Smooth muscle cell (in vitro differentiated cells): ENCODE results near the gene TEAD4. TPM values are rescaled to one million over a fixed set of nuclear protein-coding genes. Genes with fewer than 3 reads are reported as not detected.

ENCODE experiments used
- DNase-seq: peaks from one replicate; lab custom pipeline; 2025; ENCODE audit not compliant: unreplicated experiment; lab: John Stamatoyannopoulos, UW
- H2AFZ ChIP-seq: fragments of 200-600 bp; sonication (generic); 2 replicates; pipeline ENCODE4 v1.6.0; 2016; ENCODE audit warnings: antibody characterized with exemption, low read depth, mild to moderate bottlenecking
- H3F3A ChIP-seq: fragments of 200-600 bp; sonication (generic); 2 replicates; pipeline ENCODE4 v1.6.0; 2017; ENCODE audit warnings: antibody characterized with exemption, low read depth
- H3K27ac ChIP-seq: fragments of 200-600 bp; sonication (generic); 2 replicates; pipeline ENCODE4 v1.5.1; 2016; ENCODE audit warnings: low read depth, mild to moderate bottlenecking
- H3K27me3 ChIP-seq: fragments of 200-600 bp; sonication (generic); 2 replicates; pipeline ENCODE4 v1.6.1; 2016; ENCODE audit warnings: low read depth, mild to moderate bottlenecking
- H3K36me3 ChIP-seq: fragments of 200-600 bp; sonication (generic); 2 replicates; pipeline ENCODE4 v1.5.1; 2016; ENCODE audit warnings: low read depth
- H3K4me1 ChIP-seq: fragments of 200-600 bp; sonication (generic); 2 replicates; pipeline ENCODE4 v1.5.1; 2016; ENCODE audit warnings: low read depth
- H3K4me2 ChIP-seq: fragments of 200-600 bp; sonication (generic); 2 replicates; pipeline ENCODE4 v1.6.0; 2016; ENCODE audit warnings: mild to moderate bottlenecking
- H3K4me3 ChIP-seq: fragments of 200-600 bp; sonication (generic); 2 replicates; pipeline ENCODE4 v1.5.1; 2016; ENCODE audit warnings: mild to moderate bottlenecking
- H3K79me2 ChIP-seq: fragments of 200-600 bp; sonication (generic); 2 replicates; pipeline ENCODE4 v1.6.0; 2016; ENCODE audit warnings: low read depth, mild to moderate bottlenecking
- H3K9ac ChIP-seq: fragments of 200-600 bp; sonication (generic); 2 replicates; pipeline ENCODE4 v1.6.0; 2016; ENCODE audit warnings: low read depth
- H3K9me3 ChIP-seq: fragments of 200-600 bp; sonication (generic); replicated peaks from 2 replicates; pipeline ENCODE4 v1.5.1; 2016; ENCODE audit warnings: low read depth
- H4K20me1 ChIP-seq: fragments of 200-600 bp; sonication (generic); 2 replicates; pipeline ENCODE4 v1.6.0; 2016; ENCODE audit warnings: low read depth
- WGBS: methylation state at CpG from one replicate; pipeline ENCODE4 v1.1.7; 2016; ENCODE audit warnings: low lambda C conversion rate; 5-methylcytosine and 5-hydroxymethylcytosine counted together
- polyA plus RNA-seq: library from polyadenylated mRNA; unstranded; fragments of >200 nt; fragmentation: Nextera tagmentation; extraction: Ambion mirVana; gene quantifications from 2 replicates; pipeline ENCODE4 v1.2.1, GENCODE V29; 2016
- total RNA-seq: library from RNA; depleted of rRNA; stranded (reverse); fragments of >200 nt; gene quantifications from 2 replicates; pipeline ENCODE4 v1.2.3, GENCODE V29; 2014
- TF ChIP-seq, protein P1 (sequence below): fragments of 200-600 bp; sonication (generic); IDR thresholded peaks from 2 replicates; pipeline ENCODE4 v1.5.1; 2017; ENCODE audit warnings: borderline replicate concordance, mild to moderate bottlenecking, antibody characterized with exemption; ENCODE audit not compliant: insufficient read depth, poor library complexity, severe bottlenecking

TEAD4 gene
- total and polyA plus RNA-seq, 2 experiments from 2014 or later: 12.0 to 14.3 TPM

DNA sequence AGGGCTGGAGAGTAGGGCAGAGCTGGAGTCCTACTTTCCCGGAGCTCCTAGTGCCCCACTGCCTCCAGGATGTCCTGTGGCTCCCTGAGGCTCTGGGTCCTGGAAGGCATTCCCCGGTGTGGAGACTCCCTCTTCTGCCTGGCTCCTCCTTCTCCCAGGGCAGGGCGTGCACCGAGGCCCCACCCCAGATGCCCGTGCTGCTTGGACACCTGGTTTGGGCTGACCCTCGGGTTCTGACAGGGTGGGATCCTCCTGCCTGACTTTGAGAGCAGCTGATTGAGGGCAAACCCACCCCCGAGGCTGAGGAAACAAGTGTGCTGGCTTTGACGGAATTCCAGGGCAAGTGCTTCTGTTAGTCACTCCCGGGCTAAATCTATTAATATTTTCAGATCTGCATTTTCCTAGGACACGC, 15.4 kb downstream of the TEAD4 start:
- H3K79me2 ChIP-seq: no peaks in the 10 kb centered on the region
- H2AFZ ChIP-seq: no peak overlapping the region
- peaks cover 36% of the 10 kb centered on the region for H4K20me1 ChIP-seq
- no peak overlapping the region for H3K9ac ChIP-seq
- H3K36me3 ChIP-seq: no peaks in the 10 kb centered on the region
- no peaks in the 10 kb centered on the region for H3K9me3 ChIP-seq
- TF ChIP-seq, protein P1, sequence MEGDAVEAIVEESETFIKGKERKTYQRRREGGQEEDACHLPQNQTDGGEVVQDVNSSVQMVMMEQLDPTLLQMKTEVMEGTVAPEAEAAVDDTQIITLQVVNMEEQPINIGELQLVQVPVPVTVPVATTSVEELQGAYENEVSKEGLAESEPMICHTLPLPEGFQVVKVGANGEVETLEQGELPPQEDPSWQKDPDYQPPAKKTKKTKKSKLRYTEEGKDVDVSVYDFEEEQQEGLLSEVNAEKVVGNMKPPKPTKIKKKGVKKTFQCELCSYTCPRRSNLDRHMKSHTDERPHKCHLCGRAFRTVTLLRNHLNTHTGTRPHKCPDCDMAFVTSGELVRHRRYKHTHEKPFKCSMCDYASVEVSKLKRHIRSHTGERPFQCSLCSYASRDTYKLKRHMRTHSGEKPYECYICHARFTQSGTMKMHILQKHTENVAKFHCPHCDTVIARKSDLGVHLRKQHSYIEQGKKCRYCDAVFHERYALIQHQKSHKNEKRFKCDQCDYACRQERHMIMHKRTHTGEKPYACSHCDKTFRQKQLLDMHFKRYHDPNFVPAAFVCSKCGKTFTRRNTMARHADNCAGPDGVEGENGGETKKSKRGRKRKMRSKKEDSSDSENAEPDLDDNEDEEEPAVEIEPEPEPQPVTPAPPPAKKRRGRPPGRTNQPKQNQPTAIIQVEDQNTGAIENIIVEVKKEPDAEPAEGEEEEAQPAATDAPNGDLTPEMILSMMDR: no peak
- H3K4me3 ChIP-seq: no peak overlapping the region
- H3K27ac ChIP-seq: no peak overlapping the region
- H3K27me3 ChIP-seq: no peaks in the 10 kb centered on the region
- DNase-seq: no peak
- 65% methylated on average over 10 of the region's 10 CpGs for WGBS
- H3K4me1 ChIP-seq: peaks cover 5% of the 10 kb centered on the region
- no peak overlapping the region for H3K4me2 ChIP-seq
- no peaks in the 10 kb centered on the region for H3F3A ChIP-seq

DNA sequence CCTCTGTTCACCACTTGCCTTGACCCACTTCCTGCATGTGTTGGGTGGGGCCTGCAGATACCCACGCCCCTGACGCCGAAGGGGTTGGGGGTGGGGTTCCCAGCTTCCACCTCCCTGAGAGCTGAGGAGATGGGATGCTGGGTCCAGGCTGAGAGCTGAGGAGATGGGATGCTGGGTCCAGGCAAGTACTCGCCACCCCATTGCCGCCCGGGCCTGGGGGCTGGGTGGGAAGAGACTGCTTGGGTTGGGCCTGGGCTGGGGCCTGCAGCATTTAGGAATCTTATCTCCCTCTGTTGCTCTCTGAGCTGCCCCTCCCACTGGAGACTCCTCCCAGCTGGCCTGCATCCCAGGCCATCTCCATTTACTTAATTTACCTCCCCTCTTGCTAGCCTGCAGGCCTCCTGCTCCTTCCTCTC, 17.4 kb downstream of the TEAD4 start:
- TF ChIP-seq, protein P1: no peak
- Histone ChIP-seq H3F3A (no peaks in the 10 kb centered on the region), H4K20me1 (peaks cover 47% of the 10 kb centered on the region), H3K36me3 (no peaks in the 10 kb centered on the region), H2AFZ (no peak overlapping the region), H3K27me3 (no peaks in the 10 kb centered on the region), H3K79me2 (no peaks in the 10 kb centered on the region), H3K4me3 (no peak overlapping the region), H3K9me3 (no peaks in the 10 kb centered on the region), H3K4me2 (no peak overlapping the region), H3K27ac (no peak overlapping the region), H3K4me1 (peaks cover 5% of the 10 kb centered on the region), H3K9ac (no peak overlapping the region)
- 70% methylated on average over 4 of the region's 6 CpGs for WGBS
- DNase-seq: no peak

DNA sequence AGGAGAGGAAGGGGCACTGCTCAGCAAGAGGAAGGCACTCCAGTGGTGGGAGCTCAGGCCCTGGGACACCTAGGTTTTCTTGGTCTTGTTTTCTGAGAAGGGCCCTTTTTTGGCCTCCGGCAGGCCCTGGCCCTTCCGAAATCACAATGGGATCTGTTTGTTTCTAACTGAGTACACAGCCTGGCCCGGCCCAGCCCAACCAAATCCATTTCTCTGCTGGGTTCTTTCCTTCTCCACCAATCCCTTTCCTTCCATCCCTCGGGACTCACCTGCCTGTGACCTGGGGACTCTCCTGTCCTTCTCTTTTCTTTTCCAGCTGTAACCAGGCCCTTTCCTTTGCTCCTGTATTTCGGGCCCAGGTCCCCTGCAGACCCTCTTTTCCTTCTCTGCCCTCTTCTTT, 18.6 kb downstream of the TEAD4 start:
- H3K9ac ChIP-seq: no peak overlapping the region
- no peaks in the 10 kb centered on the region for H3K79me2 ChIP-seq
- TF ChIP-seq, protein P1: no peak
- H3K36me3 ChIP-seq: no peaks in the 10 kb centered on the region
- no peak overlapping the region for H3K27ac ChIP-seq
- no peak overlapping the region for H3K4me3 ChIP-seq
- H3K27me3 ChIP-seq: no peaks in the 10 kb centered on the region
- peaks cover 55% of the 10 kb centered on the region for H4K20me1 ChIP-seq
- H3K9me3 ChIP-seq: no peaks in the 10 kb centered on the region
- H3F3A ChIP-seq: no peaks in the 10 kb centered on the region
- no peak overlapping the region for H2AFZ ChIP-seq
- no peak overlapping the region for H3K4me2 ChIP-seq
- H3K4me1 ChIP-seq: peaks cover 5% of the 10 kb centered on the region
- DNase-seq: no peak
- WGBS: 84% methylated on average over 5 of the region's 5 CpGs

DNA sequence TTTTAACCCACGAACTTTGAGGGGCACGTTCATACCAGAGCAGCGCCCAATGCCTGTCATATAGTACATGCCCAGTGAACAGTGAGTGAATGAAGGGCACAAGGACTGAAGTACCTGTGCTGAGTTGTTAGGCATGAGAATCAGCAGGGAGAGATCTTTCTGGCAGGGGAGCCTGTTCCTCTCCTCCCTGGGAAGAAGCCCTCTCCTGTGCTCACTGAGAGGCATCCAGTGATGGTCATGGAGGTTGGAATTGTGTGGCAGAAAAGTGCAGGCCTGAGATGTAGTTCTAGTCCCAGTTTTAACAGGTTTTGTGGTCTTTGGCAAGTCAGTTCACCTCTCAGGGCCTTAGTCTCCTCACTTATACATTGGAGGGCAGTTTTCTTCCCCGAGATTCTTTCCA, 20.6 kb downstream of the TEAD4 start:
- DNase-seq: no peak
- H4K20me1 ChIP-seq: peaks cover 46% of the 10 kb centered on the region
- H3K27ac ChIP-seq: no peak overlapping the region
- H3K9me3 ChIP-seq: no peaks in the 10 kb centered on the region
- H3K4me3 ChIP-seq: no peak overlapping the region
- peaks cover 5% of the 10 kb centered on the region for H3K4me1 ChIP-seq
- H3F3A ChIP-seq: no peaks in the 10 kb centered on the region
- no peak overlapping the region for H3K4me2 ChIP-seq
- H3K36me3 ChIP-seq: no peaks in the 10 kb centered on the region
- H3K9ac ChIP-seq: no peak overlapping the region
- WGBS: 96% methylated on average over 4 of the region's 4 CpGs
- H3K79me2 ChIP-seq: no peaks in the 10 kb centered on the region
- TF ChIP-seq, protein P1: no peak
- H3K27me3 ChIP-seq: no peaks in the 10 kb centered on the region
- no peak overlapping the region for H2AFZ ChIP-seq
